IMR-90 (cell line): ENCODE measurements around the gene GJC2.

Source experiments
- CTCF ChIP-seq: conservative IDR thresholded peaks from 2 replicates; pipeline ENCODE4 v1.5.1; 2012; ENCODE audit warnings: mild to moderate bottlenecking, low read depth, low read length, improper control_type of control experiment
- ELK1 ChIP-seq: fragments of 150-350 bp; IDR thresholded peaks from 2 replicates; pipeline ENCODE4 v1.6.1; 2016; ENCODE audit warnings: low read depth, mild to moderate bottlenecking, low read length, moderate library complexity, borderline replicate concordance
- FOS ChIP-seq: fragments of 150-350 bp; IDR thresholded peaks from 2 replicates; pipeline ENCODE4 v1.6.1; 2016; ENCODE audit warnings: low read depth, low read length
- MAZ ChIP-seq: IDR thresholded peaks from 2 replicates; pipeline ENCODE4 v1.6.1; 2012; ENCODE audit warnings: low read depth, mild to moderate bottlenecking, low read length, improper control_type of control experiment, moderate library complexity, borderline replicate concordance
- NFE2L2 ChIP-seq: fragments of 150-350 bp; IDR thresholded peaks from 2 replicates; pipeline ENCODE4 v1.6.1; 2016; ENCODE audit warnings: low read depth, mild to moderate bottlenecking, low read length
- POLR2A ChIP-seq: IDR thresholded peaks from 2 replicates; pipeline ENCODE4 v1.6.1; 2012; ENCODE audit warnings: mild to moderate bottlenecking, low read depth, low read length
- RAD21 ChIP-seq: IDR thresholded peaks from 2 replicates; pipeline ENCODE4 v1.6.1; 2012; ENCODE audit warnings: low read length, improper control_type of control experiment
- RCOR1 ChIP-seq: IDR thresholded peaks from 2 replicates; pipeline ENCODE4 v1.6.1; 2012; ENCODE audit warnings: mild to moderate bottlenecking, low read length, improper control_type of control experiment; ENCODE audit not compliant: insufficient replicate concordance
- RFX5 ChIP-seq: IDR thresholded peaks from 2 replicates; pipeline ENCODE4 v1.8.0; 2012; ENCODE audit warnings: low read depth, mild to moderate bottlenecking, low read length, moderate library complexity
- SMC3 ChIP-seq: fragments of 150-350 bp; IDR thresholded peaks from 2 replicates; pipeline ENCODE4 v1.6.1; 2016; ENCODE audit warnings: low read depth, mild to moderate bottlenecking, antibody characterized with exemption, low read length, moderate library complexity

- peak; percentile 98 for TF ChIP-seq CTCF
- TF ChIP-seq SMC3, result peak; percentile 39
- no peak for TF ChIP-seq ELK1
- peak; percentile 55 for TF ChIP-seq FOS
- TF ChIP-seq POLR2A, result peak; percentile 92
- TF ChIP-seq MAZ, result peak; percentile 93
- no peak for TF ChIP-seq RCOR1
- no peak; the same call in 1 of the 2 replicates for TF ChIP-seq NFE2L2
- TF ChIP-seq RAD21, result peak; percentile 35
- TF ChIP-seq RFX5, result no peak
These were observed 15.8 kb downstream of the GJC2 start, which contains the start of gene IBA57 for GRCh38 chr1:228165372-228166169.
